Kidney epithelial cell (primary cell): Measurements from ENCODE around the gene PLK1. TPM values are rescaled to one million over a fixed set of nuclear protein-coding genes. Genes with fewer than 3 reads are reported as not detected.

ENCODE experiments used
- DNase-seq: peaks from one replicate; pipeline ENCODE4 v3.0.0-alpha.2; 2010; ENCODE audit warnings: low read depth
- H3K27me3 ChIP-seq: 2 replicates; pipeline ENCODE4 v1.6.0; 2011; ENCODE audit warnings: low read length; ENCODE audit not compliant: control insufficient read depth, insufficient read depth
- H3K36me3 ChIP-seq: 2 replicates; pipeline ENCODE4 v1.5.1; 2011; ENCODE audit warnings: low read length; ENCODE audit not compliant: control insufficient read depth, insufficient read depth
- H3K4me3 ChIP-seq: 2 replicates; pipeline ENCODE4 v1.5.1; 2011; ENCODE audit warnings: low read depth, mild to moderate bottlenecking, control low read depth, low read length
- CTCF ChIP-seq: IDR thresholded peaks from 2 replicates; pipeline ENCODE4 v1.5.1; 2011; ENCODE audit warnings: mild to moderate bottlenecking, moderate library complexity, low read length, control low read depth, inconsistent platforms; ENCODE audit not compliant: insufficient read depth, poor library complexity, severe bottlenecking
- total RNA-seq: library from RNA; depleted of rRNA; stranded (reverse); fragments of >200 nt; gene quantifications from 2 replicates; pipeline ENCODE4 v1.2.3, GENCODE V29; 2015

Gene PLK1
- total RNA-seq, 1 donor from 2014 or later = 10.4 TPM

- TF ChIP-seq CTCF = no peak
- DNase-seq = no peak
- H3K4me3 ChIP-seq = no peak overlapping the region
- H3K27me3 ChIP-seq = peaks cover 7% of the 10 kb centered on the region
- H3K36me3 ChIP-seq = no peaks in the 10 kb centered on the region
These were observed 27.8 kb downstream of the PLK1 start for GRCh38 chr16:23706439-23706838.

- DNase-seq = no peak
- peaks cover 30% of the 10 kb centered on the region for H3K27me3 ChIP-seq
- TF ChIP-seq CTCF = no peak
- H3K36me3 ChIP-seq = no peaks in the 10 kb centered on the region
- H3K4me3 ChIP-seq = no peak overlapping the region
These were observed 30.8 kb downstream of the PLK1 start for GRCh38 chr16:23709536-23709935.

GRCh38 chr16:23710008-23710407, 31.3 kb downstream of the PLK1 start:
- Histone ChIP-seq H3K36me3 (no peaks in the 10 kb centered on the region), H3K4me3 (no peak overlapping the region), H3K27me3 (peaks cover 32% of the 10 kb centered on the region)
- no peak for TF ChIP-seq CTCF
- no peak for DNase-seq

GRCh38 chr16:23710504-23710903, 31.8 kb downstream of the PLK1 start:
- TF ChIP-seq CTCF = no peak
- peaks cover 32% of the 10 kb centered on the region for H3K27me3 ChIP-seq
- H3K36me3 ChIP-seq = no peaks in the 10 kb centered on the region

GRCh38 chr16:23711785-23712184, 33.1 kb downstream of the PLK1 start:
- Histone ChIP-seq H3K4me3 (no peak overlapping the region), H3K36me3 (no peaks in the 10 kb centered on the region), H3K27me3 (peaks cover 32% of the 10 kb centered on the region)
- no peak for TF ChIP-seq CTCF
- DNase-seq = no peak

More at GRCh38 chr16:23710504-23710903, 31.8 kb downstream of the PLK1 start:
- no peak for DNase-seq
- no peak overlapping the region for H3K4me3 ChIP-seq

- Histone ChIP-seq H3K4me3 (no peak within 1 kb of the TSS), H3K27me3 (peaks cover 25% of the 10 kb centered on the region), H3K36me3 (no peaks in the 10 kb centered on the region)
- no peak for DNase-seq
- no peak for TF ChIP-seq CTCF
These were observed 34.3 kb downstream of the PLK1 start, which contains the start of gene ERN2 for GRCh38 chr16:23712976-23713375. ERN2 (minus strand) TSS chr16:23713222; CDS start chr16:23713187, 35 bp downstream.
